DMS114 treated with DMSO at 0.1 percent for 48 hours (cell line): ENCODE data around the gene NDUFA7.
"Not testable (repeated sequence)": the region's sequence is repeated elsewhere in the genome, so short reads cannot be mapped to it uniquely, and the experiment has no call there.

Source experiments
- DNase-seq: peaks from one replicate; lab custom pipeline; 2025; ENCODE audit not compliant: unreplicated experiment; lab: John Stamatoyannopoulos, UW

Gene NDUFA7

GRCh38 chr19:8342316-8342683 lies 21.1 kb upstream of the NDUFA7 start:
- no peak for DNase-seq

- DNase-seq: not testable (repeated sequence)
Observed at GRCh38 chr19:8341504-8341903, 20.3 kb upstream of the NDUFA7 start.

GRCh38 chr19:8340341-8341096 lies 19.3 kb upstream of the NDUFA7 start:
- DNase-seq: no peak

GRCh38 chr19:8338835-8339234 lies 17.7 kb upstream of the NDUFA7 start:
- no peak for DNase-seq

- no peak for DNase-seq
Observed at GRCh38 chr19:8337728-8338127, 16.6 kb upstream of the NDUFA7 start.

- DNase-seq: no peak
Observed at GRCh38 chr19:8336660-8337059, 15.5 kb upstream of the NDUFA7 start.

GRCh38 chr19:8336072-8336569 lies 14.9 kb upstream of the NDUFA7 start:
- no peak for DNase-seq

GRCh38 chr19:8335343-8336071 lies 14.3 kb upstream of the NDUFA7 start:
- DNase-seq: no peak

- no peak for DNase-seq
Observed at GRCh38 chr19:8334458-8335342, 13.5 kb upstream of the NDUFA7 start.

- no peak for DNase-seq
Observed at GRCh38 chr19:8333767-8334457, 12.7 kb upstream of the NDUFA7 start.

- no peak for DNase-seq
Observed at GRCh38 chr19:8332976-8333766, 12.0 kb upstream of the NDUFA7 start.

- DNase-seq: no peak
Observed at GRCh38 chr19:8331263-8331845, 10.2 kb upstream of the NDUFA7 start.

GRCh38 chr19:8329996-8330395 lies 8.8 kb upstream of the NDUFA7 start:
- DNase-seq: no peak

GRCh38 chr19:8325454-8325853 lies 4.3 kb upstream of the NDUFA7 start:
- no peak for DNase-seq

GRCh38 chr19:8324186-8325050 lies 3.2 kb upstream of the NDUFA7 start:
- no peak for DNase-seq

- DNase-seq: no peak
Observed at GRCh38 chr19:8323781-8324185, 2.6 kb upstream of the NDUFA7 start.

GRCh38 chr19:8322638-8322997 lies 1.4 kb upstream of the NDUFA7 start:
- no peak for DNase-seq

GRCh38 chr19:8321986-8322637 lies 937 bp upstream of the NDUFA7 start:
- no peak for DNase-seq
